MCF 10A (cell line): ENCODE measurements around the gene FAM240A. TPM values are rescaled to one million over a fixed set of nuclear protein-coding genes. Genes with fewer than 3 reads are reported as not detected.

Experiments used
- Bru-seq: library from RNA; stranded (reverse); fragments of 400-500 nt; gene quantifications from one replicate; lab custom pipeline; 2021; lab: Mats Ljungman, UMichigan
- BruChase-seq, 2 experiments: library from RNA; stranded (reverse); fragments of 400-500 nt; gene quantifications; one replicate each; lab custom pipeline; 2021; lab: Mats Ljungman, UMichigan
- BruUV-seq: library from RNA; stranded (reverse); fragments of 400-500 nt; replicated peaks from 2 replicates; lab custom pipeline; 2021; lab: Mats Ljungman, UMichigan
- CTCF ChIA-PET: fragments of 300-600 bp; sonication (Branson Sonifier 250); formaldehyde crosslinking; extraction: SDS; loops from one replicate; lab custom pipeline; 2021; ENCODE audit warnings: antibody characterized with exemption, inconsistent platforms; lab: Yijun Ruan, JAX
- POLR2A ChIA-PET: fragments of 300-600, 350-650 bp; sonication (Branson Sonifier 250); formaldehyde crosslinking; extraction: SDS; loops from one replicate; lab custom pipeline; 2020; ENCODE audit warnings: antibody characterized with exemption, inconsistent platforms; lab: Yijun Ruan, JAX
- DNase-seq: peaks from one replicate; pipeline ENCODE4 v3.0.0-alpha.2; 2018; ENCODE audit not compliant: unreplicated experiment
- H3K27ac Mint-ChIP-seq: one replicate; pipeline ENCODE4 v1.8.0; 2022; ENCODE audit warnings: mild to moderate bottlenecking, low read depth, mixed read lengths; ENCODE audit not compliant: unreplicated experiment
- H3K27me3 Mint-ChIP-seq: one replicate; pipeline ENCODE4 v1.8.0; 2022; ENCODE audit warnings: mixed read lengths; ENCODE audit not compliant: insufficient read depth, unreplicated experiment
- H3K36me3 Mint-ChIP-seq: one replicate; pipeline ENCODE4 v1.8.0; 2022; ENCODE audit warnings: mild to moderate bottlenecking, moderate library complexity, mixed read lengths; ENCODE audit not compliant: insufficient read depth, unreplicated experiment
- H3K4me1 Mint-ChIP-seq: one replicate; pipeline ENCODE4 v1.8.0; 2022; ENCODE audit warnings: mixed read lengths; ENCODE audit not compliant: insufficient read depth, unreplicated experiment
- H3K4me3 Mint-ChIP-seq: one replicate; pipeline ENCODE4 v1.8.0; 2022; ENCODE audit warnings: mild to moderate bottlenecking, moderate library complexity, mixed read lengths; ENCODE audit not compliant: unreplicated experiment
- H3K9me3 Mint-ChIP-seq: one replicate; pipeline ENCODE4 v1.8.0; 2022; ENCODE audit warnings: mixed read lengths; ENCODE audit not compliant: unreplicated experiment
- intact Hi-C: fragments of 100-400 bp; cut with micrococcal nuclease; formaldehyde crosslinking; loops from 2 replicates; pipeline ENCODE4 v1.14.1; 2022
- long read RNA-seq: library from polyadenylated mRNA; stranded (forward); transcript quantifications from one replicate; pipeline ENCODE4 v2.0.0, GENCODE V29; 2022
- total RNA-seq: library from RNA; stranded (reverse); gene quantifications from 2 replicates; pipeline ENCODE4 v1.2.3, GENCODE V29; 2022
- TF ChIP-seq, protein P1 (sequence below): fragments of 200-600 bp; IDR thresholded peaks from one replicate; pipeline ENCODE4 v1.8.0; 2022; ENCODE audit warnings: antibody characterized with exemption, mild to moderate bottlenecking; ENCODE audit not compliant: unreplicated experiment

FAM240A gene
- total RNA-seq: not detected in 2 replicates
- Bru-seq, nascent RNA: not detected
- not detected for BruChase-seq, experiment 1, labeled RNA remaining after a 6-hour chase
- not detected for BruChase-seq, experiment 2, labeled RNA remaining after a 2-hour chase
- long read RNA-seq: 0 reads

- Mint-ChIP-seq H3K4me3 (no peak within 1 kb of the TSS), H3K4me1 (peaks cover 5% of the 10 kb centered on the region), H3K27me3 (peaks cover 45% of the 10 kb centered on the region), H3K9me3 (no peaks in the 10 kb centered on the region), H3K36me3 (no peaks in the 10 kb centered on the region), H3K27ac (no peak within 1 kb of the TSS)
- ChIA-PET POLR2A (no interaction called here), CTCF (no interaction called here)
- no TSS peak for BruUV-seq
- intact Hi-C loops: no loop called here
- no peak for DNase-seq
- TF ChIP-seq, protein P1, sequence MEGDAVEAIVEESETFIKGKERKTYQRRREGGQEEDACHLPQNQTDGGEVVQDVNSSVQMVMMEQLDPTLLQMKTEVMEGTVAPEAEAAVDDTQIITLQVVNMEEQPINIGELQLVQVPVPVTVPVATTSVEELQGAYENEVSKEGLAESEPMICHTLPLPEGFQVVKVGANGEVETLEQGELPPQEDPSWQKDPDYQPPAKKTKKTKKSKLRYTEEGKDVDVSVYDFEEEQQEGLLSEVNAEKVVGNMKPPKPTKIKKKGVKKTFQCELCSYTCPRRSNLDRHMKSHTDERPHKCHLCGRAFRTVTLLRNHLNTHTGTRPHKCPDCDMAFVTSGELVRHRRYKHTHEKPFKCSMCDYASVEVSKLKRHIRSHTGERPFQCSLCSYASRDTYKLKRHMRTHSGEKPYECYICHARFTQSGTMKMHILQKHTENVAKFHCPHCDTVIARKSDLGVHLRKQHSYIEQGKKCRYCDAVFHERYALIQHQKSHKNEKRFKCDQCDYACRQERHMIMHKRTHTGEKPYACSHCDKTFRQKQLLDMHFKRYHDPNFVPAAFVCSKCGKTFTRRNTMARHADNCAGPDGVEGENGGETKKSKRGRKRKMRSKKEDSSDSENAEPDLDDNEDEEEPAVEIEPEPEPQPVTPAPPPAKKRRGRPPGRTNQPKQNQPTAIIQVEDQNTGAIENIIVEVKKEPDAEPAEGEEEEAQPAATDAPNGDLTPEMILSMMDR: no peak
These were observed at the start of gene FAM240A for GRCh38 chr3:46612324-46612723. Gene FAM240A (plus strand): TSS chr3:46612525. CDS start chr3:46612684, 159 bp downstream.

DNA sequence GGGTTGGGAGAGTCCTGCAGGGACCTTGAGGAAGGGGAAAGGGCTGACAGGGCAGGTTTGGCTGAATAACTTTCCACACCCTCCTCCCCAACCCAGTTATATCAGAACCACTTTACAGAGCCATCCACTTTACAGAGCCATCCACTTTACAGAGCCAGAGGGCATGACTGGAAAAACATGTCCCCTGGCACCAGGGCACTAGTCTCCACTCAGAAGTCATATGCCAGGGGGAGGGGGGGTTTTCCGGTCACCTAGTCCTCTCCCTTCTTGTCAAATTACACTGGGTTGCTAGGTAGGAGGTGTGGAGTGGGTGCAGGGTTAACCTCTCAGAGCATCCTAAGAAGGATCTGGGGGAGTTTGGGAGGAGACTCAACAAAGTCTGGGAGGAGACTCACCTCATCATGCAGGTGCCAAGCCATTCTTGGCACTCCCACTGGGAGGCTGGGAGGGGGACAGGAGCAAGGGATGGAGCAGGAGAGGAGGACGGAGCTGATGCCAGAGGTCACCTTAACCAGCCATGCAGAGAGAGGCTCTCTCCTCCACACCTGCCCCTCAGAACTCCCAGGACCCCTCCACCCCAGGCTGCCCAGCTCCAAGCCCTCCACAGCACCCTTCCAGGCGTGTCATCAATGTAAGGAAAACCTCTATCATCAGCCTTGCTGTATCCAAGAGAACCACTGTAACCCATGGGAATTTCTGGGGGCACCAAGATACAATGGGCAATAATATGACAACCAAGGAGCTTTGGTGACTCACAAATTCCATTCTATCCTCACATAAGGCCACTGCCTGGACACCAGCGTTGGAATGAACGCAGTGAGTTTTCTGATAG, 47.9 kb upstream of the FAM240A start:
- intact Hi-C loops: no loop called here
- POLR2A ChIA-PET: no interaction called here
- Mint-ChIP-seq H3K4me1 (no peaks in the 10 kb centered on the region), H3K27me3 (no peaks in the 10 kb centered on the region), H3K9me3 (peaks cover 9% of the 10 kb centered on the region), H3K4me3 (no peak overlapping the region), H3K36me3 (no peaks in the 10 kb centered on the region), H3K27ac (no peak overlapping the region)
- no peak for DNase-seq
- CTCF ChIA-PET: interaction anchor here (1.2 kb wide), 1 partner anchor 76 kb away, joined by 9 read pairs; no protein-coding TSS in a partner anchor
- BruUV-seq: no TSS peak
- TF ChIP-seq, protein P1: no peak

DNA sequence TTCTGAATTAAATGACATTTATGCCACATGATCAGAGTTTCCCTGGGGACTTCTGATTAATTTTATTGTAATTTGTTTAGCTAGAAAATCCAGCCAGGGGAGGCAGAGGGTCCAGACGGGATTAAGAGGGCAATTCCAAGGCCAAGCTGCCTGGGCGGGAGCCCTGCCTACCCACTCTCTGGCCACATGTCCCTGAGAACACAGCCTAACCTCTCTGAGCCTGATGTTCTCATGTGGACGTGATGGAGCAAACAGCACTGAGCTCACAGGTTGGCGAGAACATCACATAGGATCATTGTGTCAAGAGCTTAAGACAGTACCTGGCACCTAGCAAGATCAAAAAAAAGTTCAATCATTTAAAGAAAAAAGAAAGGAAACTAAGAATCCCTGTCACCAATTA, 47.2 kb upstream of the FAM240A start:
- intact Hi-C loops: no loop called here
- TF ChIP-seq, protein P1: no peak
- no peak for DNase-seq
- Mint-ChIP-seq H3K27me3 (no peaks in the 10 kb centered on the region), H3K4me1 (no peaks in the 10 kb centered on the region), H3K27ac (no peak overlapping the region), H3K4me3 (no peak overlapping the region), H3K36me3 (no peaks in the 10 kb centered on the region), H3K9me3 (peaks cover 9% of the 10 kb centered on the region)
- POLR2A ChIA-PET: interaction anchor here (0.7 kb wide), 1 partner anchor 10 kb away, joined by 3 read pairs; no protein-coding TSS in a partner anchor
- no TSS peak for BruUV-seq
- CTCF ChIA-PET: interaction anchor here (0.8 to 1.2 kb wide), 2 partner anchors 76 to 187 kb away, joined by 3 to 9 read pairs; no protein-coding TSS in a partner anchor

- intact Hi-C loops: no loop called here
- no peaks in the 10 kb centered on the region for H3K36me3 Mint-ChIP-seq
- ChIA-PET CTCF (interaction anchor here (0.8 to 1.2 kb wide), 2 partner anchors 77 to 187 kb away, joined by 3 to 9 read pairs; no protein-coding TSS in a partner anchor), POLR2A (interaction anchor here (0.7 kb wide), 1 partner anchor 11 kb away, joined by 3 read pairs; no protein-coding TSS in a partner anchor)
- H3K27ac Mint-ChIP-seq: no peak overlapping the region
- H3K4me3 Mint-ChIP-seq: no peak overlapping the region
- TF ChIP-seq, protein P1: no peak
- no peak for DNase-seq
- no peaks in the 10 kb centered on the region for H3K27me3 Mint-ChIP-seq
- peaks cover 9% of the 10 kb centered on the region for H3K9me3 Mint-ChIP-seq
- no peaks in the 10 kb centered on the region for H3K4me1 Mint-ChIP-seq
- BruUV-seq: no TSS peak
These were observed 46.7 kb upstream of the FAM240A start for GRCh38 chr3:46565607-46566039.
